ENCODE measurements around the gene SEMA3F.
"Not testable (repeated sequence)": the region's sequence is repeated elsewhere in the genome, so short reads cannot be mapped to it uniquely, and the experiment has no call there.

Gene SEMA3F

DNA sequence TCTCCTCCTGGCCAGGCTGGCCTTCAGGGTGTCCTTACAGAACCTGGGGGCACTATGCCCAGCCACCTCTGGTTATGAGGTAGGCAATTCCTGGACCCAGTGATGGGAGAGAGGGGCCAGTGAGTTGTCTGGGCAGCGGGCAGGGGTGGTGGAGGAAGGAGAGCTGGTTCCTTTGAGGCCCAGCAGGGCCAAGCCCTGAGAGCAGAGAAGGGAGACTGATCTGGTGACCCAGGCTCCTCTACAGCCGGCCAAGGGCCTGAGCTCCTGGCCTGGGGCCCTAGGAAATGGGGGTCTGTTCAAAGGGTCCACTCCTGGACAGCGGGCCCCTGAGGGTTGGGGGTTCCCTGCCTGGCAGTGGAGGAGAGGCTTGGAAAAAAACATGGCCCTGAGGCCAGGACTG, 57.8 kb downstream of the SEMA3F start:
- DNase-seq, result no peak

DNA sequence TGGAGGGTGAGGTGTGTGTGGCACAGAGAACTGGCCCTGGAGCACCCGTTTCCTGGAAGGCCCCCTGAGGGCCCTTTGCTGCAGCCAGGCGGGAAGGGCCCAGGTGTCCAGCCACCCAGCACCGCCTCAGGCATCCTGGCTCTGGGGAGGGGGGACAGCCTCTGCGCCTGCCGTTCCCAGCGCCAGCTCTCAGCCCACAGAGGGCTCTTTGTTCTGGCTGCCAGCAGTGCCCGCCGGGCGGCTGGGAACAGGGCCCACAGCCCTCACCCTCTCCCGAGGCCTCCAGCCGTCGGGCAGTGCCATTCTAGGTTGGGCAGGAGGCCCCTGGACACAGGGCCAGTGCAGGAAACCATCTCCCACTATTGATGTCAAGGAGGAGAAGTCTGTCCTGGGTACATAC, 58.2 kb downstream of the SEMA3F start:
- DNase-seq, result no peak

DNA sequence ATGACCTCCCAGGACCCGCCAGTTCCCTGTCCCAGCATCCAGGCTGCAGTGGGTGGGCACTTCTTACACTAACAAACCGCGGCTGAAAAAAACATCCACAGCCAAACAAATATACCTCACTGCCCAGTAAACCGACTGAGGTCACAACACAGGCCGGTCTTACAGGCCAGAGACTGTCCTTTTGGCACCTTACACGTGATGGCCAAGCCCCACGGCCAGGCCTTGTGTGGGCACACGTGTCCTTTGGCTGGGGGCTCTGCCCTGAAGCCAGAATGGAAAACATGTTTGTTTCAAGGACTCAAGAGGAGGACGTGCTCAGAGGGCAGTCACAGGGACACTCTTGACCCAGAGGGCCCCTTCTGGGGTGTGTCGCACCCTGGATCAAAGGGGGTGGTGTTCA, 59.7 kb downstream of the SEMA3F start:
- DNase-seq, result no peak

DNA sequence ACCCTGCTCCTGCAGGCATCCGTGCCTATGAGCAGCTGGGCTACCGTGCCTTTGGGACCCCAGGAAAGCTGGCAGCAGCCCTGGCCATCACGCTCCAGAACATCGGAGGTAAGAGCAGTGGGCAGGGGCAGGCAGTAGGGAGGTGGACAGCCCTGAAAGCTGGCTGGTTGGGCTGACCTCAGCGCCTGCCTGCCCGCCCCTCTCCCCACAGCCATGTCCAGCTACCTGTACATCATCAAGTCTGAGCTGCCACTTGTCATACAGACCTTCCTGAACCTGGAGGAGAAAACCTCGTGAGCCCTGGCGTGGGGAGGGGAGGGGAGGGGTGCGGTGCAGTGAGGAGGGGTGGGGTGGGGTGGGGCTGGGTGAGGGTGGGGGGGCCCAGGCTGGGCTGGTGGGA, 60.4 kb downstream of the SEMA3F start:
- DNase-seq, result no peak

DNA sequence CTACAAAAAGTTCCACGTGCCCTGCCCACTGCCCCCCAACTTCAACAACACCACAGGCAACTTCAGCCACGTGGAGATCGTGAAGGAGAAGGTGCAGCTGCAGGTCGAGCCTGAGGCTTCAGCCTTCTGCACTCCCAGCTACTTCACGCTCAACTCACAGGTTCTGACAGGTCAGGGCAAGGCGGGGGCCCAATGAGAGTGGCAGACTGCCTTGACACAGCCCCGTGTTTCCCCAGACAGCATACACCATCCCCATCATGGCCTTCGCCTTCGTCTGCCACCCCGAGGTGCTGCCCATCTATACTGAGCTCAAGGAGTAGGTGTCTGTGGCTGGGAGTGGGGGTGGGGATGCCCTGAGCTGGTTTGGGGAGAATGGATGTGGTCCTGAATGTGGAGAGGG, 62.6 kb downstream of the SEMA3F start:
- no peak for DNase-seq

DNA sequence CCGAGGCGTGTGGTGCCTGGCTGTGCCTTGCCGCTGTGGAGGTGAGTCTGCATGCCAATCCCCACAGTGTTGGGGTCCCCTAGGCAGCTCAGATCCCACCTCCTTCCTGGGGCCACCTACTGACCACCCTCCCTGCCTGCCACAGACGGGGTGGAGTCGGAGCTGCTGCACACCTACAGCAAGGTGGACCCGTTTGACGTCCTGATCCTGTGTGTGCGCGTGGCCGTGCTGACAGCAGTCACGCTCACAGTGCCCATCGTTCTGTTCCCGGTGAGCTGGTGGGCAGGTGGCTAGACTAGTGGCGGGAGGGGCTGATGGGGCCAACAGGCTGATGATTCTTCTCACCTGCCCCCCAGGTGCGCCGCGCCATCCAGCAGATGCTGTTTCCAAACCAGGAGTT, 63.3 kb downstream of the SEMA3F start:
- DNase-seq, result no peak

DNA sequence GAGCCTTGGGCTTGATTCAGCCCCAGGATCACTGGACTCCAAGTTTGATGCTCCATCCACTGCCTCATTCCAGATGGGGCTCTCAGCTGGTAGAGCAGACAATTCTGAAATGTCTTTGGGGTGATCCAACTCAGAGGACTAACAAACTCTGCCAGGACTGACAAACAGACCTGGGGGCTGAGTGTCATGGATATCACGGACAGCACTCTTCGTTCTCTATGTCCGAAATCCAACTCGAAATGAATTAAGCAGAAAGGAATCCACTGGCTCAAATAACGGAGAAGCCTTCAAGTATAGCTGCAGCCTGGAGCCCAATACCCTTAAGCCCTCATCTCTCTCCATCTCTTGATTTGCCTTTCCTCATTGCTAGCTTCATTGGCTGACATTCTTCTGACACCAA, 64.2 kb downstream of the SEMA3F start:
- DNase-seq, result no peak

DNA sequence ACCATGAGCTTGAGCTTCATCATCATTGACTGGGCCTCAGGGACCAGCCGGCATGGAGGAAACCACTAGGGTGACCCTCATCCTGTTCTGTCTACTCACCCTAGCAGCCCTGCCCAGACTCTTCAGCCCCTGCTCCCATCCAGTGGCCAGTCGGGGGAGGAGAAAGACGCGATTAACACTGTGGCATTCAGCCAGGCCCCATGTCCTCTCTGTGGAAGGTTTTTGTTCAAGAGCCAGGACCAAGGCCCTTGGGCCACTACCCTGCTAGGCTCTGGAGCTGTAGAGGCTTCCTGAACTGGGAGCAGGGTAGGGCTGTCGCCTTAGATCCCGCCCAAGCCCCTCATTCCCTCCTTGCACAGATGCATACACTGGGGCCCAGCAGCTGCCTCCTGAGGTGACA, 65.0 kb downstream of the SEMA3F start:
- no peak for DNase-seq

DNA sequence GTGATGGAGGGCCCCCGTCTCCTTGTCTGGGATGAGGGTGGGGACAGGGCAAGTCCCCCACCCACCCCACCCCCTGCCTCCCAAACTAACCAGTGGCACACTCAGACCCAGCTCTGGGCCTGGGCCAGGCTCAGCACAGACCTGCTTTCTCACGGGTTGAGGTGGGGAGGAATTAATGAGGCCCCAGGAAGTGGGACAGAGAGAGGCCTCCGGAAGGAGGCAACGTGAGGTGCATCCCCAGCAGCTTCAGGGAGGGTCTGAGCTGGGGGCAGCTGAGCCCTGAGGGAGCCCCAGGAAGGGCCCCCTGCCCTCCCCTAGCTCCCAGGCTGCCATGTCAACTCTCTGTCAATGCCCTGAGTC, 65.9 kb downstream of the SEMA3F start:
- DNase-seq, result no peak

DNA sequence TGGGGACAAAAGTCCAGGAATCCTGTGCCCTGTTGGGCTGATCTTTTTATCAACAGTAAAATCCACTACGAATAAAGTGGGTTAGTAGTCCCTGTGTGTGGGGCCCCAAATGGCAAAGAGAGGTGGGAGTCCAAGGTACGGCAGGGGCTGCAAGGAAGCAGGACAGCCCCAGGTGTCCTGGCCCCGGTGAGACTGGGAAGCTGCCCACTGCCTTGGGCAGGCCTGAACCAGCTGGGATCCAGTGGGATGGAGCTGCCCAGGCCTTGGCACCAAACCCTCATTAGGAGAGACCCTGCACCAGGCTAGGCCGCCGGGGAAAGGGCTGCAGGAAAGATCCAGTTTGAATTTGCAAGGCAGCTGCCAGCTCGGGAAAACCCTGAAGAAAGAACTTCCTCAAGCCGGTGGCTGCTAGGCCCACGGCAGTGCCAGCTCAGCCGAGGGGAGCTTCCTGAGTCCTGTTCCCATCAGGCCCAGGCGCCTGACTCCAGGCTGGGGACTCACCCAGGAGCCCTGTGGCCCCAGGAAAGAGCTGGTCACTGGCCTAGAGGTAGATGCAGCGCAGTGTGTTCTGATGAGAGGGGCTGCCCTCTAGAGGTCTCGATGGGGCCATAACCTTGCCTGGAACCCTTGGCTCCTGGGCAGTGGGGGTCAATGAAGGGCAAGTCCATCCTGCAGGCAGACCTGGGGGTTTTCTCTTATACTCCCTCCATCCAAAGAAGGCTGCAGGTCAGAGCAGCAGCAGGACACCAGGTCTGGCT, 66.5 kb downstream of the SEMA3F start:
- DNase-seq, result no peak

DNA sequence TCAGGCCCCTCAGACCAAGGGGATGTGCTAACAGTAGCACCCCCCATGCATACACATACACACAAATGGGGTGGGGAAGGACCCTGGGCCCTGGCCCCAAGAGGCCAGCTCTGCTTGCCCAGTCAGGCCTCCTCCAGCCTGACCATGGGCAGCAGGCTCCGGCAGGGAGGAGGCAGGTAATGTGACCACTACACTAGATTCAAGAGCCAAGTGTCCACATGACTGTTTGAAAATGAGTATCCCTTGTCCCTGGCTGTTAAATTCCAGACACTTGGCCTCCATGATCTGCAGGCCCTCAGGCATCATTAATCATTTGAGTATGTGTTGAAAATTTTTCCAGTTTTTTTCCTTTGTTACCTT, 67.0 kb downstream of the SEMA3F start:
- DNase-seq, result no peak

DNA sequence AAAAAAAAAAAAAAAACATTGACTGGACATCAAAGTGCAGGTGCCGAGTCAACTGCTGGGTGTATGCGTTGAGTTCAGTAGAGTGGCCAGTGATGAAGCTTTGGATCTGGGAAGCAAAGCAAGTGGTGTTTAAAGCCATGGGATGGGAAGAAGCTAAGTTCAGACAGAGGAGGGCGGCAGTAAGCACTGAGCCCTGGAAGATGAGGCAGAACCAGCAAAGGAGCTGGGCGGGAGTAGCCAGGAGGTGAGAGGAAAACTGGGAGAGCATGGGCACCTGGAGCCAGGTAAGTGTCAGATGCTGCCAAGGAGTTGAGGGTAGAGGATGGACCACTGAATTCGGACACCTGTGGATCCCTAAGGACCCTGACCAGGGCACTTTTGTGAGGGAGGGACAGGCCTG, 69.5 kb downstream of the SEMA3F start:
- no peak for DNase-seq

DNA sequence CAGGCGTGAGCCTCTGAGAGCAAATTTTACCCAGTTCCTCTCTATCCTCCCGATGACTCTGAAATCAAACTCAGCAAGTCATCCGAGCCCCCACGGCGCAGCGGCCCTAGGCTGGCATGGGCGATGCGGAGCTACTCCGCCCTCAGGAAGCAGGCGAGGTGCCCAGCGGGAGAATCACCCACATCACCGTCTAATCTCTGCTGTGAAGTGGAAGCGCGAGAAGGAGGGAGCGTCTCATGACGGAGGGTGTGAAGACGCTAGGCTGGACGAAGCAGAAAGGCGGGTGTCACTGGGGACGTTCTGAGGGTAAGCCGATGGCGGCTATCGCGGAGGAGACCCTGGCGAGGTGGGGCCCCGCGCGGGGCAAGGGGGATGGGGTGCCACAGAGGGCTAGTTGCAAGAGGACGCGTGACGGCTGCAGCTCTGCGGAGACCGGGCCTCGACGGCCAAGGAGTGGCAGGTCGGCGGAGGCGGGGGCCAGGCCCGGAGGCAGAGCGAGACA, 71.8 kb downstream of the SEMA3F start:
- peak; percentile 48 for DNase-seq

DNA sequence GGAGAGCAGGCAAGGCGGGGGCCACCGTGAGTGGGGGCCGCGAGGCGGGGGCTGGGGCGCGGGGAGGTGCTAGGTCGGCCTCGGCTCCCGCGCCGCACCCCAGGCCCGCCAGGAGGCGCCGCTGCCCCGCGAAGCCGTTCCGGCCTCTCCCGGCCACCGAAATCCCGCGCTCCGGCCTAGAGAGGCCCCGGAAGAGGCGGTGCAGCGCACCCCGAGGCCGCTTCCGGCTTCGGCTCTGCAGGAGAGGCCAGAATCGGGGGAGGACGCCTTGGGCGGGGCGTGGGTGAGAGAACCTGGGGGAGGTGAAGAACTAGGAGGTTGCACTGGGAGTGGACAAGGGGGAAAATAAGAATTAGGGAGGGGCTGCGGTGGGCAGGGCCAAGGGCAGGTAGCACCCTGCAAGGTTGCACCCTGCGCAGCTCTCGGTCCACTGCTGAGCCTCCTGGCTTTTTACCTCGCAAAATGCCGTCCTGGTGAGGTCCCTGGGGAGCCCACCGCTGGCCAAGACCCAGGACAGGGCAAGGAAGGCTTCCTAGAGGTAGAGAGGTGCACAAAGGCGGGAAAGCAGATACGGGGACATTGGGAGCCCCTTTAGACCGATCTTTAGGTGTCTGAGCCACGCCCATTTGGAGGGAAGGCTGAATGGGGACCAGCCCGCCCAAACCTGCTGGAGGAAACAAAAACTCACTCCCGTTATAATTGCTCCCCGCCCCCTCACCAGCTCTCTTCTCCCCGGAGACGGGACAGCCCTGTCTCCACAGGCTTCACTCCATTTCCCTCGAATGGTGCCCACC, 72.5 kb downstream of the SEMA3F start:
- DNase-seq, result peak; percentile 90

DNA sequence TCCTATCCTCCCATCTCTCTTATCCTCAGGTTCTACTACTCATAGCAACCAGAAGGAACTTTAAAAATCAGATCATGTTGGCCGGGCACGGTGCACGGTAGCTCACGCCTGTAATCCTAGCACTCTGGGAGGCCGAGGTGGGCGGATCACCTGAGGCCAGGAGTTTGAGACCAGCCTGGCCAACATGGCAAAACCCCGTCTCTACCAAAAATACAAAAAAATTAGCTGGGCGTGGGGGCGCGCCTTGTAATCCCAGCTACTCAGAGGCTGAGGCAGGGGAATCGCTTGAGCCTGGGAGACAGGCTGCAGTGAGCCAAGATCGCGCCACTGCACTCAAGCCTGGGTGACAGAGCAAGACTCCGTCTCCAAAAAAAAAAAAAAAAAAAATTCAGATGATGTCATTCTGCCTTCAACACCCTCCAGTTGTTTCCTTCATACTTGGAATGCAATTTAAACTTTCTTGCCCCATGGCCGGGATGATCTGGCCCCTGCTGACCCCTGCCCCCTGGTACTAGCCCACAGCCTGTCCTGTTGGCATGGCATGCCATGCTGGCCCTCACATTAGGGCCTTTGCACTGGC, 73.2 kb downstream of the SEMA3F start:
- DNase-seq, result not testable (repeated sequence)

DNA sequence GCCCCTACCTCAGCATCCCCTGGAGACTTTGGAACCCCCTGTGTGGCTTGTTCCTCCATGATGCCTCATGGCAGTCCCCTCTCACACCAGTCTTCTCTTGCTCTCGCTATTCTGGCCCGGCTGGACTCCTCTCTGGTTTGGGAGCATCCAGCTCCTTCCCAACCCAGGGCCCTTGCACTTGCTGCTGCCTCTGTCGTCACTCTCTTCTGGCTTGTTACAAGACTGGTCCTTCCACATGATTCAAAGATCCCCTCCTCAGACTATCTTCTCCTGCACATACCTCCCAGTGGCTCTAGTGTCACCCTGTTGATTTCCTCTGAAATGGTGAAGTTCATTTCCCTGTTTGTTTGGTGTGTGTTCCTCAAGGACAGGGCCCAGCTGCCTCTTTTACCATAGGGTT, 74.4 kb downstream of the SEMA3F start:
- DNase-seq, result no peak

DNA sequence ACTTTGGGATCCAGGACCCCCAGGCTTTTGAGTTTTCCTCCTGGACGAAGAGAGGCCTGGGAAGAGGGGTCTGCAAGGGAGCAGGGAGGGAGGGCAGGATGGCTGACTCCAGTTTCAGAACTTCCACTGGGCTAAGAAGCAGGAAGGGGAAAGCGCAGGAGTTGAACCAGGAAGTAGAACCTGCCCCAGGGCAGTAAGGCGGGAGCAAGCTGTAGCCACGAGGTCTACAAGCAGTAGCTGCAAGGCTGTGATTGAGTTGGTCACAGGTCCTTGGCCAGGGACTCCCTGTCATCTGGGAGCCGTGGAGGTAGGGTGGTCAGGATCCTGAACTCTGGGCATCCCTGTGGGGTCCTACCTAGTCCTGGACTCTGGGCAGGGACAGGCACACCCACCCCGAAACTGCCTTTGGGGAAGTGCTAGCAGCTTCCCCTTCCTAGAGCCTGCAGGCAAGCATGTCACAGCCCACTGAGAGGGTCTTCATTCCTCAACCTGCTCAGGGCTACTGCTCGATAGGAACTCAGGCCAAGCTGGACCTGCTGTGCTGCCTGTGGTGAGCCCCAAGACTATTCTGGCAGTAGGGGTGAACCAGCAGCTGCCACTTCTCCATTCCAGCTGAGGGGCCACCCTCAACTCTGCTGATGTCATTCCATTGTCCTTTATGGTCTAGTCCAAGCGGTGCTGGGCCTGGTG, 75.1 kb downstream of the SEMA3F start:
- DNase-seq, result no peak

DNA sequence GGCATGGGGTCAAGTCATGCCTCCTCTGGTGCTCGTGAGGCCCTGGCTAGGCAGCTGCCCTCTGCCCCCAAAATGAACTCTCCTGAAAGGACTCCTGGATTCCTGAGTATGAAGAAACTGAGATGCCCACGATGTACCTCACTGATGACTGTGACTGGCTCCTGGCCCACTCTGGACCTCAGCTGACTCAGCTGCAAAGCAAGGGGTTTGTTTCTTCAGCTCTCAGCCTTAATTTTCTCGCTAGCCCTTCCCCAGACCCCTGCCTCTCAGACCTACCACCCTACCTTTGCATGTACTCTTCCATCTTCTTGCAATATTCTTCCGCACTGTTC, 75.6 kb downstream of the SEMA3F start:
- DNase-seq, result no peak

DNA sequence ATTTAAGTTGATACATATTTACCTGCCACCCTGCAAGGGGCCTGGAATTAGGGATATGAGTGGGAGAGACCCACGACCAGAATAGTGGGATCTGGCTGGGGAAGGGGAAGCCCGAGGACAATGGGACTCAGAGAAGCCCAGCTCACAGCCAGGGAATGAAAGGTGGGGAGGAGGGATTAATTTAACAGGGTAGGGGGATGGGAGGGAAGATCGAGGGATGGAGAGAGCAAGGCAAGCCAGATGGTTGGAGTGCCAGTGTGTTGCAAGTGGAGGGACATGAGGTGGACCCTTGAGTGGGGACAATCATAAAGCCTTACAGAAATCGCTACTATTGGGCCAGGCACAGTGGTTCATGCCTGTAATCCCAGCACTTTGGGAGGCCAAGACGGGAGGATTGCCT, 76.5 kb downstream of the SEMA3F start:
- no peak for DNase-seq

DNA sequence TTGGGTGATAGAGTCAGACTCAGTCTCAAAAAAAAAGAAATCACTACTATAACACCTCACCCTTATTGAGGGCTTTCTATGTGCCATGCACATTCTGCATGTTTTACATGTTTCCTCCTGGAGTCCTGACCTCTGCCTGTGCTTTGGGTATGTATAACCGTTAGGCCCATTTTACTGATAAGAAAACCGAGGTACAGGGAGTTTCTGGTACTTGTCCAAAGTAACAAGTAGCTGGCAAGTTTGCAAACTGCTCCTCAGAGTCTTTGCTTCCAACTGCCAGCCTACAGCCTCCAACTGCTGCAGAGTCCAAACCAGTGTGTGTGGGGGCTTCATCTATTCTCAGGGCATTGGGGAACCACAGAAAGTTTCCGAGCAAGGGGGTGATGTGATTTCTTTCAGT, 77.2 kb downstream of the SEMA3F start:
- no peak for DNase-seq

DNA sequence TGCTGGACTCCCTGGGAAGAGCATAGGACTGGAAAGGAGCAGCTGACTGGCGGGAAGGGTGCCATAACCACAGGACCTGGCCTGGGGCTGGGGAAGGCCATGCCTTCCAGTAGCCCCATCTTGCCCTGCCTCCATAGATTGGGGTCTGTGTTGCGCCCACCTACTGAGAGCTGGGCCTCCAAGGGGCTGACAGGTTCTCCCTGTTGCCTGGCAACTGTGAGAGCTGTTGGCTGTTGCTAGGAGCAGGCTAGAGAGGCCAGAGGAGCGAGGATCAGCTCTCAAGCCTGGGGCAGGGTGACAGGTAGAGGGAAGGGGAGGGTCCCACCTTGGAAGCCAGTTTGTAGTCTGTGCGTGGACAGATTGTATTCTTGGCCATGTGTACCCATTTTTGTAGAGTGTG, 78.1 kb downstream of the SEMA3F start:
- no peak for DNase-seq

DNA sequence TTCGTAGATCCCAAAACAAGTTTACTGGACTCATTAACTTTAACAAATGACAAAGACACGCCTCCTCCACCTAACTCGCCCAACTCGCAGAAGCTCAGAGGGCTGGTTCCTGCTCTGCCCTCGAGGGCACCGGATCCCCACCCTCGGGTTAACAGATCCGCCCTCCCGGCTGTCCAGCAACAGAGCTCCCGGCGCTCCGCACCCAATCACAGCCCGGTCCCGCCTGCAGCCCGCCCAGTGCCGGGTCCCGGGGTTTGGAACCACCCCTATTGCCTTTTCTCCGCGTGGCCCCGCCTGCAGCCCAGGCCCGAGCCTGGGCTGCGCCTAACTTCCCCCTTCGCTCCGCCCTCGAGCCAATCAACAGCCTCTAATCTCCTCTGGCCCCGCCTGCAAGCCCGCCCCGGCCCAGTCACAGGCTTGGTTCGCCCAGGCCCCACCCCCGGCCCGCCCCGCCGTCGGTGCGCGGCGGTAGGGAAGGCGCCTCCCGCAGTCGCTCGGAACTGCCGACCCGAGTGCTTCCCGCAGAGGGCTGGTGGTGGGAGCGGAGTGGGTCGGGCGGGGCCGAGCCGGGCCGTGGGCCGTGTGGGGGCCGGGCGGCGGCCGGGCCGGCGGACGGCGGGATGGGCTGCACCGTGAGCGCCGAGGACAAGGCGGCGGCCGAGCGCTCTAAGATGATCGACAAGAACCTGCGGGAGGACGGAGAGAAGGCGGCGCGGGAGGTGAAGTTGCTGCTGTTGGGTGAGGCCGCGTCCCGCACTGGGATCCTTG, 80.8 kb downstream of the SEMA3F start, which contains the start of gene GNAI2:
TSS of gene GNAI2 (plus strand) at position 489 of the 768 bp plus-strand sequence. CDS start at position 621, 132 bp downstream.
- peak; percentile 99 for DNase-seq

Data from activated naive CD4-positive, alpha-beta T cell treated with Interleukin-2 at 50 U/mL for 16 hours (primary cell).